GM18861 (cell line): ENCODE results near the gene FLOT1.
A peak's percentile ranks its signal among the peaks of the same experiment; 100 is the strongest.

Source experiments
- ATAC-seq: cut with Tn5 transposase; IDR thresholded peaks from one replicate; pipeline ENCODE4 v1.9.1; 2021; ENCODE audit not compliant: unreplicated experiment

The FLOT1 gene

GRCh38 chr6:30742316-30743098, at the start of gene FLOT1:
Gene FLOT1, minus strand, starts transcription at chr6:30742687. Its CDS starts 498 bp downstream, at chr6:30742189.
- ATAC-seq = peak; percentile 52

GRCh38 chr6:30790724-30791383, 48.4 kb upstream of the FLOT1 start:
- ATAC-seq = no peak

GRCh38 chr6:30789606-30790005, 47.1 kb upstream of the FLOT1 start:
- no peak for ATAC-seq

- ATAC-seq = no peak
Observed at GRCh38 chr6:30787954-30788353, 45.5 kb upstream of the FLOT1 start.

GRCh38 chr6:30782425-30783014, 40.0 kb upstream of the FLOT1 start:
- no peak for ATAC-seq

- no peak for ATAC-seq
Observed at GRCh38 chr6:30781743-30782424, 39.4 kb upstream of the FLOT1 start.

GRCh38 chr6:30781395-30781742, 38.9 kb upstream of the FLOT1 start:
- no peak for ATAC-seq

- ATAC-seq = no peak
Observed at GRCh38 chr6:30780642-30780920, 38.1 kb upstream of the FLOT1 start.

GRCh38 chr6:30779850-30780641, 37.6 kb upstream of the FLOT1 start:
- no peak for ATAC-seq

- no peak for ATAC-seq
Observed at GRCh38 chr6:30778001-30778635, 35.6 kb upstream of the FLOT1 start.

- no peak for ATAC-seq
Observed at GRCh38 chr6:30777155-30777485, 34.6 kb upstream of the FLOT1 start.

- no peak for ATAC-seq
Observed at GRCh38 chr6:30776390-30777154, 34.1 kb upstream of the FLOT1 start.

GRCh38 chr6:30775104-30775503, 32.6 kb upstream of the FLOT1 start:
- no peak for ATAC-seq

GRCh38 chr6:30774701-30775100, 32.2 kb upstream of the FLOT1 start:
- no peak for ATAC-seq

- no peak for ATAC-seq
Observed at GRCh38 chr6:30770592-30770991, 28.1 kb upstream of the FLOT1 start.

- no peak for ATAC-seq
Observed at GRCh38 chr6:30769853-30770524, 27.5 kb upstream of the FLOT1 start.

- ATAC-seq = no peak
Observed at GRCh38 chr6:30769088-30769852, 26.8 kb upstream of the FLOT1 start.

- no peak for ATAC-seq
Observed at GRCh38 chr6:30768634-30769087, 26.2 kb upstream of the FLOT1 start.

GRCh38 chr6:30767944-30768301, 25.4 kb upstream of the FLOT1 start:
- no peak for ATAC-seq
